Measurements from ENCODE around the gene RIT2.
"Not testable (repeated sequence)": the region's sequence is repeated elsewhere in the genome, so short reads cannot be mapped to it uniquely, and the experiment has no call there.

RIT2 gene

DNA sequence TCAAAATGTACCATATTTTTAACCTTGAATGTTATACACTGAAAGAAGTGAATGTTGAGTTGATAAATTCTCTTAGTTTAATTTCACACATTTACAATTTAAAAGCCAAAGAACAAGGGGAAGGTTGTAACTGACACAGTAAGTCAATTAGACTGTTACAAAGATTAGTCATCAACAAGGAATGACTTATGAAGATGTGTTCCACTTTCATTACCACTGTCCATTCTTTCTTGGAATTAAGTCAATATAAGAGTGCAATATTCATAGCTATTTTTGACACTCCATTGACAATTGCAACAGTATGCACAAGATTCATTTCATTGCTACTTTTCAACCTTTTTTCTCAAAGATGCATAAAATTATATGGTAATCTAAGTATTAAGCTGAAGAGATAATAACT is 291.3 kb downstream of the RIT2 start:
- DNase-seq, result no peak

DNA sequence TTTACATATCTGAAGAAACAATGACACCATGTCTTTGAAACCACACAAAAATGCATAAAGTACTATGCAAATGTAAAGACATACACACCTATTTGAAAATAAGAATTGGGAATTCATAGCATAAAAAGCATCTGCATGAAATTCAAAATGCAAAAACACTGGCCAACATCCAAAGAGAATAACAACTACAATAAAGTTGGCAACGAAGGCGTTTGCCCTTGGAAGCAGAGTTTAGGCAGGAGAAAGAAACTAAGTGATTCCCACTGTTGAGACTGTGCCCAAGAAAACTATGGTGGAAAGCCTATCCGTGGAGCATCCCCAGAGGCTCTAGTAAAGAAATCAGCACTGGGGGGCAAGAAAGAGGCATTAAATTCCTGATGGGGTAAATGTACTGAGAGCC is 292.8 kb downstream of the RIT2 start:
- DNase-seq, result no peak

DNA sequence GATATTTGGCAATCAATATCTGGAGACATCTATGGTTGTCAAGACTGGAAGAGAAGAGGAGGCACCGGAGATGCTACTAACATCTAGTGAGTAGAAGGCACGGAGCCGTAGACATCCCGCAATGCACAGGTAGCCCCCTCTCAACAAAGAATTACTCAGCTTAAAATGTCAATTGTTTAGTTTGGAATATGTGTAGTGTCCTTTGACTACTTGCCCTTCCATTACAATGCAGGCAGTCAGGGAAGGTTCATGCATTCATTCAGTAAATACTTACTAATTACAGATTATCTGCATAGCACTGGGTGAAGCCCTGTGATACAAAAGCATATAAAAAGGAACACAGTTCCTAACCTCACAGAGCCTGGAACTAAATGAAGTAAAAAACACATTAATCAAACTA is 294.0 kb downstream of the RIT2 start:
- no peak for DNase-seq

DNA sequence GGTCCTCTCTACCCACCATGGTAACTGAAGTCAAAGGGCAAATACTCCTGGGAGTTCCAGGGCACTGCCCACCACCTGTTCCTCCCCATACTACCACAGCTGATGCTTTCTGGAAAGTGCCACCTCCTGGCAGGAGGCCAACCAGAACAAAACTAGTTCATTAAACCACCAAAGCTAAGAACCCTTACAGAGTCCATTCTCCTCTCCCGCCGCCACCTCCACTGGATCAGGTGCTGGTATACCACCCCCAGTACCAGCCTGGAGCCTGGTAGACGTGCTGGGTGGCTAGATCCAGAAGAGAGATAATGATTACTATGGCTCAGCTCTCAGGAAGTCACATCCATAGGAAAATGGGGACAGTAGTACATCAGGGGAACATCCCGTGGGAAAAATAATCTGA is 300.9 kb downstream of the RIT2 start:
- no peak for DNase-seq

DNA sequence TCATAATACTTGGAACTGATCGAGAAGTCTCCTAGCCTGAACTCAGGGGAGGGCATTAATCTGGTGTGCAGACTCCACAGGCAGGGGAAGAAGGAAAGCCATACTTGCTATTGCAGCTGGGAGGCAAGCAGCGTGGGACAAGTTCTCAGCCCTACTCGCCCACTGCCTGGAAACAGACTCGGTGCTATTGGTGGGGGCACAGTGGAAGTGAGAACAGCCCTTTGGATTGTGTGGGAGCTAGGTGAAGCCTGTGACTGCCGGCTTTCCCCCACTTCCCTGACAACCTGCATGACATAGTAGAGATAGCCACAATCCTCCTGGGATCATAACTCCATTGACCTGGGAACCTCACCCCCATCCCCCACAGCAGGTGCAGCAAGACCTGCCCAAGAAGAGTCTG is 301.3 kb downstream of the RIT2 start:
- DNase-seq, result no peak

DNA sequence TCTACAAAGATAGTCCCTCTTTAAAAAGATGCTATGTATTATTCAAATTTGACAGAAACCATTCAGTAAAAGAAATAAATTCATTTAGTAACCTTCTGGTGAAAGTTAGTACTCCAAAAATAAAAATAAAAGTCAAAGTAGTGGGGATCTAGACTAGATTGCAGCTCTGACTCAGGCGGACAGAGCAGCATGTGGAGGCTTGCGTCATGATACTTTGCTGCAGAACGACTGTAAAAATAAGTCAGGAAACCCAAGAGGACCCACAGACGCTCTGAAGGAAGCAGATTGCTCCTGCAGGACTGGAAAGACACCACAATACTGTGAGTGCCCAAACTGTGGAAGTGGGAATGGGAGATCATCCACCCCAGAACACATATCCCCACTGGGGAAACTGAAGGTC is 301.9 kb downstream of the RIT2 start:
- DNase-seq, result no peak

DNA sequence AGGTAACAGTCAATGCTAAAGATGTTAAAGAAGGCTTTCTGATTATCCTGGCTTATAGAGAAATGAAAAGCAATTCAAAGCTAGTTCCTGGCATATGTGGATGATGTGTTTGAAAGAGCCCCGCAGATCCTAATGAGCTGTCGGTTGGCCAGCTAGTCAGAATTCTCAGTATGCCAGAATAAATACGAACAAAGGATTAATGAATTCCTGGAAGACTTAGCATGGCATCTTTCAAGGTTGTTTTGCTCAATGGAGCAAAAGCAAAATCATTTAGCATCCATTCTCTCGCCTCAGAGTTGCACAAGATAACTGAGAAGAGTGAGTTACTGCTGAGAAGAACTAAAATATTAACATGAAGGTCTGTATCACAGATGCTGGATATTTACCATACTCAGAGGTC is 307.6 kb downstream of the RIT2 start:
- DNase-seq, result no peak

DNA sequence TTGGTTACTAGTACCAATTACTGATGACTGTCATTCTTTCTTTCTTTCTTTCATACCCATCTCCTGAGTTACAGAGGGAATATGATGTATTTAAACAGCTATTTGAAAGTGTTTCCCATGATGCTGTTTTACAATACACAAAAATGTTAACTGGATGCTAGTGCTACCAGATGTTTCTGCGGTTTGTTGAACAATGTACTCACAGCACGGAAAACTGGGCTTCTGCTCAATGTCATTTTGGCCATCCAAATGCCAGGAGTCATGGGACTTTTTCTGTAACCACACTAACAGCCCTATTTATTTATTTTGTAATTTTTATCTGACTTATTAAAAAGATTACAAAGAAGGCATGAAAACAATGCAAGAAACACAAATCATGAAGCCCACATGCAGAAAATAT is 313.8 kb downstream of the RIT2 start:
- no peak for DNase-seq

DNA sequence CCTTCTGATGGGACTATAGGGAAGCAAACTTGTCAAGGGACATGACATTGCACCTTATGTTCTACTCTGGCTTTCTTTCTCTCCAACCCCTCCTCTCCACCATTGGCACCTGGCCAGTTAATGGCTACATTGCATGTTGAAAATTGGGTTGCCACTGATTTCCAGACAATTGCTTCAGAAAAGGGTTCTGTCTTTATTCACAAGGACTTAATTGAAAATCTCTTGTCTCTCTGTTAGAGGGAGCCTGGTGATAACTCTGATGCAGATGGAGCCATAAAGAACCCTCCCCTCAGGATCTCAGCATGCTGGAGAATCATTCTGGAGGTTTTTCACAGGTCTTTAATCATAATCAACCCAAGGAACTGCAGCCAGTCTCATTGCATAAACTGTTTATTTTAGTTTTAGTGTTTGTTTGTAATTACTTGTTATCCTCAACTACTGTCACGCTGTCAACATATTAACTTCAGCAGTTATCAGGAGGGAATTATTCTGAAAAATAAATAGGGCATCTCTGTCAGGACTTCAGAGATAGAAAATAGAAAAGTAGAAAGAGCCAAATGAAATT is 316.8 kb downstream of the RIT2 start:
- no peak for DNase-seq

DNA sequence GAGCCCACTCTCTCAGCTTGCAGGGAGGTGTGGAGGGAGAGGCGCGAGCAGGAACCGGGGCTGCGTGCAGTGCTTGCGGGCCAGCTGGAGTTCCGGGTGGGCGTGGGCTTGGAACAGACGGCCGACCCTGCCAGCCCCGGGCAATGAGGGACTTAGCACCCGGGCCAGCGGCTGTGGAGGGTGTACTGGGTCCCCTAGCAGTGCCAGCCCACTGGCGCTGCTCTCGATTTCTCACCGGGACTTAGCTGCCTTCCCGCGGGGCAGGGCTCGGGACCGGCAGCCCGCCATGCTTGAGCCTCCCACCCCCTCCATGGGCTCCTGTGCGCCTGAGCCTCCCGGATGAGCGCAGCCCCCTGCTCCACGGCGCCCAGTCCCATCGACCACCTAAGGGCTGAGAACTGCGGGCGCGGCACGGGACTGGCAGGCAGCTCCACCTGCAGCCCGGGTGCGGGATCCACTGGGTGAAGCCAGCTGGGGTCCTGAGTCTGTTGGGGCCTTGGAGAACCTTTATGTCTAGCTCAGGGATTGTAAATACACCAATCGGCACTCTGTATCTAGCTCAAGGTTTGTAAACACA is 320.2 kb downstream of the RIT2 start:
- not testable (repeated sequence) for DNase-seq

DNA sequence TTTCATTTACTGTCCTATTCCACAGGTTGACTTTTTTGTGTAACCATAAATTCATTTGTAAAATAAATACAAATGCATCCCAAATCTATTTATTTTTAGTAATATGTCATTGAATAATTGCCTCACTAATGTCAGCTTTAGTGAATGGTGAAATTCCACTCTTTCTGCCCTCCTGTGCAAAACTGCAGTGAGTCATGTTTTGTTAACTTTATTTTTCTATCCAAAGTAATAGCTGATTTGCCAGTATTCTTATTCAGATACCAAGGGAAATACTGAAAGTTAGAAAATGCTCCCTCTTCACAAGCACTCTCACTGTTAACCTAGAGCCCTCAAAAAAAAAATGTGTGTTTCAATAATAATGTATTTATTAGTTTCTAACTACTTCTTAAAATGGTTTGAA is 322.8 kb downstream of the RIT2 start:
- no peak for DNase-seq

DNA sequence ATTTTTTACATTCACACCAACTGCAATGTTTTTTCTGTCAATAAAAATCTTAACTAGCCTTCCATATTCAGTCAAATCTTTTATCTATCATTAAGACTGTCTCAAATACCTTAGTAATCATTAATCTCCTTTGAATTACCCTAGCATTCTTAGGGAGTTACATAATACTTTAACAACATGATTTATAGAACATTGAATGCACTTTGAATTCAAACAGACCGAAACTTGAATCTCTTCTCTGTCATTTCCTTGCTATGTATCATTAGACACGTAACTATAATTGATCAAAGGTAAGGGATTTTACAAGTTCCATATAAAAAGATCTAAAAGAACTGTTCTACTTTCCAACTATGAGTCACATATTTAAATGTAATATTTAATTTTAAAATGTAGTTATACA is 330.9 kb downstream of the RIT2 start:
- no peak for DNase-seq

DNA sequence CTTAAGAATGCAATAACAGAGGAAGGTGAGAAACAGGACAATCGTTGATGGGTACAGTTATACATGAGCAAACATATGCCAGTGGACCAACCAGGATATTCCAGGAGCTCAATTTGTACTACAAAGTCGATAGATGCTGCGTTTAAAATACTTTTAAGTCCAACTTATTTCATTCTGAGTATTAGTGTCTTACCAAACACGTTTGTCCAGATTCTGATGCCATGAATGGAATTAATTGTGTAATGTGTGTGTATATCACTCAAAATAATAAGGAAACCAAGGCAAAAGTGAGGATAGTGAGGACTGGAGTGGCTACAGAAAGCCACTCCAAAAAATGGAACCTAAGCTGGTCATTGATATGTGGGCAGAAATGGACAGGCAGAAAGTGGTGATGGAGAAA is 332.6 kb downstream of the RIT2 start:
- no peak for DNase-seq

DNA sequence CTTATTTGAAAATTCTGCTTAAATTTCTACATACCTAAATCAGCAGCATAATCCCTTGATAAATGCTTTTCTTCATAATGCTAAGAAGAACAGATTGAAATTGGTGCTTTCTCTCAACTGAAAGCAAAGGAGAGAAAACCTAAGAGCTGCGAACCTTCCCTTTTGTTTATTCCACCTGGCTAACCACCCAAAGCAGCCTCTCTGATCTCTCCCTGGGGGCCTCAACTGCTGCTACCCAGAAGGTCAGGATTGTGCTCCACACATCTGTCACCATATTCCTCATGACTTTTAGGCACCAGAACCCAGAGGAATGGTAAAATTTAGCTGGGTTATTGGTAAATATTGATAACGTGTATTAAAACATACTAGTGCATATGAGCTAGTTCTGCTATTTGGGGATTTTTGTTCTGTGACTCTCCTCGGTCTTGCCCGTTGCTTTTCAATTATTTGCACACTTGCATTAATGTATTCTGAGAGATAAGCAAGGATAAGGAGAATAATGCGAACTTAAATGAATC is 334.1 kb downstream of the RIT2 start:
- DNase-seq, result no peak

DNA sequence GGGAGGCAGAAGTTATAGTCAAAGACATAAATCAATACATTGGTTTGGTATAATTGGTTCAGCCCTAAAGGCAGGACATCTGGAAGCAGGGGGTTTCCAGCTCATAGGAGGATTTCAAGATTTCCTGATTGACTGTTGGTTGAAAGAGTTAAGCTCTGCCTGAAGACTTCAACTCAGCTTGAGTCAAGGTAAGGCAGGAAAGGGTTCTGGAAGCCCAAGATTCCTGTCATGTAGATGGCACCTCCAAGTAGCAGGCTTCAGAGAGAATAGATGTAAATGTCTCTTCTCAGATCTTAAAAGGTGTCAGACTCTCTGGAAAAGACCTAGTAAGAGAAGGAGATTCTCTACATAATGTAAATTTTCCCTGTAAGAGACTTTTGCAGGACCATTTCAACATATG is 335.3 kb downstream of the RIT2 start:
- no peak for DNase-seq

DNA sequence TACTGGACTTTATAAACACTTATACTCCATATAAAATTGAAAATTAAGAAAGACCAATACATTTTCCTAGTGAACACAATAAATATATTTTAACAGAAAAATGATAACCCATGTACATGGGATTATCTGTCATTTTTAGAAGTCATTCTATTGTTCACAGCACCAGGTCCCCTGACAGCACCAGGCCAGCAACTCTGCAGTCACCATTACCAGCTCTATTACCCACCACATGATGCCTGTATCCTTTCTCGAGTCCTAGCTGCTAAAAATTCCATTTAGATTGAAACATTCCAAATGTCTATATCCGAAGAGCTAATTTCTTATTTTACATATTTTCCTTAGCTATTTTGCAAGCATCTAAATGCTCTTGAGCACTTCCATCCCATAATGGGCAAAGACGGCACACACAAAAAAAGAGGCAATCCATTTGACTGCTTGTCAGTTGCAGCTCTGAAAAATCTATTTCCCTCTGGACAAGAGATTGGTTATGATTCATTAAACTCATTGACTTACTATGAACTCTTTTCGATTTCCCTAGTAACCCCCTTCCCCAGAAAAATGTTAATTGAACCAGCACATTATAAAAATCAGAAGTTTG is 336.9 kb downstream of the RIT2 start:
- no peak for DNase-seq

DNA sequence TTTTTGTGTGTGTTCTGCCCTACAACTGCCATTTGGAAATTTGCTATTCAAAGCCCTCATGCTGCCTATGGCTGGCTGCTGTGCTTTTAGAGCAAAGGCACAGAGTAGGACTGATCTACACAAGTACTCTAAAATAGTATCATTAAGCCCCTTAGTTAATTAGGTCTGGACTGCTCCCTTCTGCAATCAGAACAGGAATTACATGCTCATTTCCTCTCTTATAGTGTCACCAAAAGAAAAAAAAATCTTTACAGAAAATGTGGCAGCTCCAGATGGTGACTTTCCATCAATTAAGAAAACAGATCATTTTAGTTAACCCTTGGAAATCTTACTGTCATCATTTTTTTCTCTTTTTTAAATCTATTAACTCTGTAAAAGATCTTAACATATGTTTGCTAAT is 337.5 kb downstream of the RIT2 start:
- no peak for DNase-seq

DNA sequence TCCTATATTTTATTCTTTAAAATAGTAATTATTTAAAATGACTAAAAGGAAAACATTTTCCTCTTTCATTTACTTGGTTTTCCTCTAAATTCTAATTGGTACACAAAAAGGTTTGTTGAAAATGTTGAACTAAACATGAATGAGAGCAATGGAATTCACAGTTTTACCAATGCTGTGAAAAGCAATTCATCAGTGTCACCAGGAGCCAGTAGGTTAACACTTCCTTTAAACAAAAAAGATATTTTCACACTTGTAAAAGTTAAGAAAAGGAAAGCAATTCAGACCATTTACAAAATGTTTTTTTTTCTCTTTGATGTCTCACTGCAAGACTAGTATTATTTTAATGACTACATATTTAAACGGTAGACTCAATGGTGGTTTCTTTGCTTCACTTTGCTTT is 341.6 kb downstream of the RIT2 start:
- no peak for DNase-seq

DNA sequence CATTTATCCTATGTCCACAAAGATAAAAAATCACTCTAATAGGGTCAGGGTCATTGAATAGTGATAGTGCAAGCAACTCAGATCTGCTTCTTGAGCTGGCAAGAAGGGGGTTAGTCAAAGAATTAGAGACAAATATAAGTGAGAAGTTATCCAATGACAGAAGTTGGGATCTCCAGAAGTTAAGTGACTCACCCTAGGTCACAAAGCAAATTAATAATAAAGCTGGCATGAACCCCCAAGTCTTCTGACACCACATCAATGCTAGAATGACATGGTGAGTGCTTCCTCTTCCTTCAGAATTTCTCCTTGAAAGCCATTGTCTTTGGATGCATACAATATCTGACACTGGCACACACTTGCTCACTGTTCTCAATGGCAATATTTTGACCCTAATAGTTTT is 343.5 kb downstream of the RIT2 start:
- DNase-seq, result no peak

DNA sequence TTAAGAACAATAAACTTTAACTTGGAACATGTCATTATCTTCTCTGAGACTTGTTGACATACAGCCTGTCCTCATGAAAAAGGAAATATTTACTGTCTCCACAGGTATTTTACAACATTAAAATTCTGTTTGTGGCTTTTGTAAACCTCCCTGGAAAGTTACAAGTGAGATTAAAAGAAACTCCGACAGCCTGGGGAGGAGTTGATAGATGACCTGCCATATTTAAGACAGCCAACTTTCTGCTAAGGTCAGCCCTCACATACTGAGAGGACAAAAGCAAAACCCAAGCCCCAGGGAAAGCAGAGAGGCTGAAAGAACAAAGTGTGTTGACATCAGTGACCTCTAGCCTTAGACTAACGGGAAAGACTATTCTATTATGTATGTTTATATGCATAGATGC is 350.2 kb downstream of the RIT2 start:
- DNase-seq, result no peak

DNA sequence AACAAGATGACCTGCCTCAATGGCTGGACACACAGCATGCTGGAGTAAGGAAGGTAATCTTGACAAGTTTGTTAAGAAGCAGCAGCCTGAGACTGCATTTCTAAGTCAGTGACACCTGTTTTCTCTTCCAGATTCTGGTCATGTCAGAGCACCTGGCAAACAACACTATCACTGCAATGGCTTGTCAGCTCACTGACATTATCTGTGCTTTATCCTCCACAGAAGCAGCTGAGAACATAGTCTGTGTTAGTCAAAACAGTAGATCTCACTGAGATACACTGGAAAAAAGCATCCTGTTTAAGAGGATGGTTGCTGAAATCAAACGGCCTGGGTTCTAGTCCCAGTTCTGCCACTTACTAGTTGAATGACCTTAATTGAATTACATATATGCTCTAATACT is 355.2 kb downstream of the RIT2 start:
- DNase-seq, result no peak

DNA sequence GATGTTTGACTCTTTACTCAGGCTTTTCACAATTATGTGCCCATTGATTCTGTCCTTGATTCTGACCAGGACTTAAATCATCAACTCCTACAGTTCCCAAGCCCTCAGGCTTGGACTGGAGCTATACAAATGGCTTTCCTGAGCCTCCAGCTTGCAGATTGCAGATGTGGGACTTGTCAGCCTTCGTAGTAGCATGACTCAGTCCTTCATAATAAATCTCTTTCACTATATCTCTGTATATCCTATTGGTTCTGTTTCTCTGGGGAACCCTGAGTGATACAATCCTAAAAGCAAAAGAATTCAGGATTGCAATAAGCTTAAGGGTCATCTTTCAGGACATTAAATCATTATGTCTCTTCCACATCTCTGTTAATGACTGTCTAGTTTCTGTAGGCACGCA is 356.6 kb downstream of the RIT2 start:
- no peak for DNase-seq

DNA sequence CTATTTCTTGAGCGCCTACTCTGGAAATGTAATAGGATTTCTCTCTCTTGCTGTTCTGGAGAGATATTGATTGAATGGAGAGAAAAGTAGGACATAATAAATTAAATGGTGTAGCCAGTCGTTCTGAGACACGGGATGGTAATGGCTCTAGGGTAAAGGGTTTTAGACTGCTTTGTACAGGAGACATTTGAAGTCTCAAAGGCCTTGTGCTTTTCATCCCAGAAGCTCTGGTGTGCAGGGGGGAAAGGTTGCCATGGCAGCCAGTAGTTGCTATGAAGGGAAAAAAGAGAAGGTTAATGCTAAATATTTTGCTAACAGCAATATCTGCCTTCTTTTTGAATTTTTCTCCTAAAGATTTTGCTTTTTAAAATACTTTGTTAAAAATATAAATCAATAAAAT is 359.3 kb downstream of the RIT2 start:
- DNase-seq, result no peak

DNA sequence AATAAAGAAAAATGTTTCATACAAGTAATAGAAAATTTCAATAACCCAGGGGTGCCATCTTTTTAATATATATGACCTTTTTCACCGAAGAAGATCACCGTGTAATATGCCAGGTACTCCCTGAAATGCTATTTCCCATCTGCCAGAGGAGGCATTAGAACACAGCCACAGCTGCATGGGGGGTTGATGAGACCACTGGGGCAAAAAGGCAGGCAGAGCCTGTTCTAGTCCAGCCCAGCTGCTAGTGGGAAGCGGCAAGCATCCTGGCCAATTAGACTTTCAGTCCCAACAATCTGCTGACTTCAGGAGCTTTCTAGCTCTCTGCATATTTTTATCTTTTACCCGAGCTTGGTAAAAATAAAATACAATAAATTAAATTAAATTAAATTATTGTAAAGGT is 362.6 kb downstream of the RIT2 start:
- no peak for DNase-seq

DNA sequence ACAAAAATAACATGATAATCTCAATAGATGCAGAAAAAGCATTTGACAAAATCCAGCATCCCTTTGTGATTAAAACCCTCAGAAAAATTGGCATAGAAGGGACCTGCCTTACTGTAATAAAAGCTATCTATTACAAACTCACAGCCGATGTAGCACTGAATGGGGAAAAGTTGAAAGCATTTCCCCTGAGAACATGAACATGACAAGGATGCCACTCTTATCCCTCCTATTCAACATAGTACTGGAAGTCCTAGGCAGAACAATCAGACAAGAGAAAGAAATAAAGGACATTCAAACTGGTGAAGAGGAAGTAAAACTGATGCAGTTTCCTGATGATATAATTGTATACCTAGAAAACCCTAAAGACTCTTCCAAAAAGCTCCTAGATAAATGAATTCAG is 368.7 kb downstream of the RIT2 start:
- DNase-seq, result no peak

Data from effector CD8-positive, alpha-beta T cell (primary cell).